GM12801 (cell line): Measurements from ENCODE around the gene PCDH9.

ENCODE experiments used
- TF ChIP-seq, protein P1 (sequence below): IDR thresholded peaks from one replicate; pipeline ENCODE4 v1.5.1; 2011; ENCODE audit warnings: control low read depth; ENCODE audit not compliant: insufficient read length; ENCODE audit errors: extremely low read depth

The PCDH9 gene

DNA sequence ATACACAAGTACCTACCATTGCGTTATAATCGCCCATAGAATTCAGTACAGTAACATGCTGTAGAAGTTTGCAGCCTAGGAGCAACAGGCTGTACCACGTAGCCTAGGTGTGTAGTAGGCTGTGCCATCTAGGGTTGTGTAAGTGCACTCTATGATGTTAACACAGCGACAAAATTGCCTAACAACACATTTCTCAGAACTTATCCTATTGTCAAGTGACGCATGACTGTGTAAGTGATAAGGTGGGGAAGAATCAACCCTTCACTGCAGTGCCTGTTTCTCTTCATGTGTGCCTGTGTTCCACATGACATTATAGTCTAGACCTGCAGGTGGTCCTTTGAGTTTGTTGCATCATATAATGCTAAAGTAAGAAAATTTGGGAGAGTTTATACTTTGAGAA lies 94.0 kb downstream of the PCDH9 start:
- TF ChIP-seq, protein P1, sequence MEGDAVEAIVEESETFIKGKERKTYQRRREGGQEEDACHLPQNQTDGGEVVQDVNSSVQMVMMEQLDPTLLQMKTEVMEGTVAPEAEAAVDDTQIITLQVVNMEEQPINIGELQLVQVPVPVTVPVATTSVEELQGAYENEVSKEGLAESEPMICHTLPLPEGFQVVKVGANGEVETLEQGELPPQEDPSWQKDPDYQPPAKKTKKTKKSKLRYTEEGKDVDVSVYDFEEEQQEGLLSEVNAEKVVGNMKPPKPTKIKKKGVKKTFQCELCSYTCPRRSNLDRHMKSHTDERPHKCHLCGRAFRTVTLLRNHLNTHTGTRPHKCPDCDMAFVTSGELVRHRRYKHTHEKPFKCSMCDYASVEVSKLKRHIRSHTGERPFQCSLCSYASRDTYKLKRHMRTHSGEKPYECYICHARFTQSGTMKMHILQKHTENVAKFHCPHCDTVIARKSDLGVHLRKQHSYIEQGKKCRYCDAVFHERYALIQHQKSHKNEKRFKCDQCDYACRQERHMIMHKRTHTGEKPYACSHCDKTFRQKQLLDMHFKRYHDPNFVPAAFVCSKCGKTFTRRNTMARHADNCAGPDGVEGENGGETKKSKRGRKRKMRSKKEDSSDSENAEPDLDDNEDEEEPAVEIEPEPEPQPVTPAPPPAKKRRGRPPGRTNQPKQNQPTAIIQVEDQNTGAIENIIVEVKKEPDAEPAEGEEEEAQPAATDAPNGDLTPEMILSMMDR = no peak

- TF ChIP-seq, protein P1 = no peak
Observed at GRCh38 chr13:67135356-67135755, 94.8 kb downstream of the PCDH9 start.

GRCh38 chr13:67134417-67135129 lies 95.6 kb downstream of the PCDH9 start:
- TF ChIP-seq, protein P1 = no peak

- TF ChIP-seq, protein P1 = no peak
Observed at GRCh38 chr13:67133476-67133875, 96.7 kb downstream of the PCDH9 start.

DNA sequence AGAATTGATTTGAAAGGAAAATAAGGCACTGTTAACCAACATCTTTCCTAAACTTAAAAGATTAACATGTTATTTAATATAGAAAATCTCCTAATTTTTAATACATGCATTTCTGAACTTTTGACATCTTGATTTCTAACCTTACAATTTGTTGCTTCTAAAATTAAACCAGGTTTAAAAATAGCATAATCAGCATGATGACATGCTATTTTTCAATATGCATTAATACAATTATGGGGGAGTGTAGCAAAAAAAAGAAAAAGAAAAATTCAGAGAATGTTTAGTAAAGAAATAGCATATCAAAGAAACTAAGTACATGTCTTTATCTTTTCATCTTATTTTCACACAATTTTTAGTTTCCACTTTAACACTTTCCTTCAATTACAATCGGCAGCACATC lies 98.7 kb downstream of the PCDH9 start:
- TF ChIP-seq, protein P1 = no peak

DNA sequence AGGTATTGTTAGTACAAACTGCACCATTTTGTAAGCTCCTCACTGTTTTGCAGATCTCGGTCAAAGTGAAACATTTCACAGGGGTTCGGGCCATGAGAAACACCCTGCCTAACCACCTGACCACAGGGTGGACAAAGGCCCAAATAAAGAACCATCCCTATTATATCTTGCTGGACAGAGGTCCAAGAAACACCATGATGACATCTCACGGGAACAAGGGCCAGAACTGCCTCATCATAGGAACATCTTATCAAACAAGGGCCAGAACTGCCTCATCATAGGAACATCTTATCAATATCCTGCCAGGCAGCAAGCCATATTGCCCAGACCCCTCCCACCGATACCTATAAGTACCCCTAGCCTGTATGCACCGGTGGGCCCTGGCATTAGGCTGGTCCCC lies 99.7 kb downstream of the PCDH9 start:
- TF ChIP-seq, protein P1 = no peak

GRCh38 chr13:67128136-67128535 lies 102.0 kb downstream of the PCDH9 start:
- TF ChIP-seq, protein P1 = no peak

GRCh38 chr13:67125681-67126080 lies 104.5 kb downstream of the PCDH9 start:
- TF ChIP-seq, protein P1 = no peak
